ENCODE measurements around the gene MYL12A.

MYL12A gene

DNA sequence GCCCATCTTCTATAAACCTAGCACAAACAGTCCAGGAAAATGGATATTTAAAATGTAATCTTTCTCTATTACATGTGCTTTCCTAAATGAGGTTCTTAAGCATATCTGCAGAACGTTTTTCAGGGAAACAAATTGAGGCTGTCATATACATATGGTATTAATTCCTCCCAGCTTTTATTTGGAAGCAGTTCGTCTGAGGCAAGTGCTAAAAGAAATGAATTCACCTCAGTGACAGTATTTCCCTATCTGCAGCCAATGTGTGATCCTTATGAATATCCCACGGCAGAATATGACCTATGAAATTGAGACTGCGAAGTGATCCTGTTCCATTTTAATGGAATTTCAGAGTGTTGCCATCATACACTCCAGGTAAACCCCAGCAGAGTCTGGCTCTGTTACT is 34.9 kb upstream of the MYL12A start:
- TF ChIP-seq, protein P1, sequence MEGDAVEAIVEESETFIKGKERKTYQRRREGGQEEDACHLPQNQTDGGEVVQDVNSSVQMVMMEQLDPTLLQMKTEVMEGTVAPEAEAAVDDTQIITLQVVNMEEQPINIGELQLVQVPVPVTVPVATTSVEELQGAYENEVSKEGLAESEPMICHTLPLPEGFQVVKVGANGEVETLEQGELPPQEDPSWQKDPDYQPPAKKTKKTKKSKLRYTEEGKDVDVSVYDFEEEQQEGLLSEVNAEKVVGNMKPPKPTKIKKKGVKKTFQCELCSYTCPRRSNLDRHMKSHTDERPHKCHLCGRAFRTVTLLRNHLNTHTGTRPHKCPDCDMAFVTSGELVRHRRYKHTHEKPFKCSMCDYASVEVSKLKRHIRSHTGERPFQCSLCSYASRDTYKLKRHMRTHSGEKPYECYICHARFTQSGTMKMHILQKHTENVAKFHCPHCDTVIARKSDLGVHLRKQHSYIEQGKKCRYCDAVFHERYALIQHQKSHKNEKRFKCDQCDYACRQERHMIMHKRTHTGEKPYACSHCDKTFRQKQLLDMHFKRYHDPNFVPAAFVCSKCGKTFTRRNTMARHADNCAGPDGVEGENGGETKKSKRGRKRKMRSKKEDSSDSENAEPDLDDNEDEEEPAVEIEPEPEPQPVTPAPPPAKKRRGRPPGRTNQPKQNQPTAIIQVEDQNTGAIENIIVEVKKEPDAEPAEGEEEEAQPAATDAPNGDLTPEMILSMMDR (IDR thresholded peaks at IDR 0.05; ENCODE audit: low read depth, low read length), result no peak
- no peak for DNase-seq (ENCODE audit: extremely low read depth, low read depth)

DNA sequence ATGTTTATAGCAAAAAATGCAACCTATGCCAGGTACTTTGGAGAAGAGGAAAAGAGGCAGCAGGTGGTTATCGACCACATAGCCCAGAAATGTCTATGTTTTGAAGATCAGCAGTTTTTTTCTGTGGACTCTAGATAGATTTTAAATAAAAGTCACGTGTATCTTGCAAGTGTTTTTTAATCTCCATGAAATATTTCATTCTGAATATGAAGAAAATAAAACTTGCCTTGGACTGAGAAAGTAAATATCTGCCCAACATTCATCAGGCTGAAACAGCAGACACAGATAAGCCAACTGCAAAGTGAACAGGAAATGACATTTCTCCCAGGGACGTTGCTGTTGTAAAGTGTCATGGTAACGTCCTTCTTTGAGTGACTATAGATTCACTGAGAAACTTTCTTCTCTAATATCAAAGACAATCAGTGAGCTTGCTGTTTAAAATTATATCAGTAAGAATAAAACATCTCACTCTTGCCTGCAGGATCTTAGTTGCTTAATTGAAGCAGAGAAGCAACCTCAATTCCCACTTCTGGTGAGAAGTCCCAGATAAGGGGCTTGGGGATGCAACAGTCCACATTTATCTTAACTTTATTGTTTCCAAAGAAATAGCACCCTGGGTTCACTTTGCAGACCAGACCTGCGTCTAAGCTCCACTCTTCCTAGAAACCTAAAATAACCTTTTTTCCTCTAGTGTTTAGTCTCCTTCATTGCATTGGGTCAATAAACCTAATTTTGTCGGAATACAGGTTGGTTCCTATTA is 34.1 kb upstream of the MYL12A start:
- TF ChIP-seq, protein P1 (IDR thresholded peaks at IDR 0.05; ENCODE audit: low read depth, low read length), result no peak
- DNase-seq (ENCODE audit: extremely low read depth, low read depth), result no peak

- TF ChIP-seq, protein P1 (IDR thresholded peaks at IDR 0.05; ENCODE audit: low read depth, low read length), result no peak
- DNase-seq (ENCODE audit: extremely low read depth, low read depth), result no peak
Measured at GRCh38 chr18:3214855-3215637, 32.6 kb upstream of the MYL12A start.

- TF ChIP-seq, protein P1 (IDR thresholded peaks at IDR 0.05; ENCODE audit: low read depth, low read length), result no peak
- DNase-seq (ENCODE audit: extremely low read depth, low read depth), result no peak
Measured at GRCh38 chr18:3216987-3217386, 30.6 kb upstream of the MYL12A start.

DNA sequence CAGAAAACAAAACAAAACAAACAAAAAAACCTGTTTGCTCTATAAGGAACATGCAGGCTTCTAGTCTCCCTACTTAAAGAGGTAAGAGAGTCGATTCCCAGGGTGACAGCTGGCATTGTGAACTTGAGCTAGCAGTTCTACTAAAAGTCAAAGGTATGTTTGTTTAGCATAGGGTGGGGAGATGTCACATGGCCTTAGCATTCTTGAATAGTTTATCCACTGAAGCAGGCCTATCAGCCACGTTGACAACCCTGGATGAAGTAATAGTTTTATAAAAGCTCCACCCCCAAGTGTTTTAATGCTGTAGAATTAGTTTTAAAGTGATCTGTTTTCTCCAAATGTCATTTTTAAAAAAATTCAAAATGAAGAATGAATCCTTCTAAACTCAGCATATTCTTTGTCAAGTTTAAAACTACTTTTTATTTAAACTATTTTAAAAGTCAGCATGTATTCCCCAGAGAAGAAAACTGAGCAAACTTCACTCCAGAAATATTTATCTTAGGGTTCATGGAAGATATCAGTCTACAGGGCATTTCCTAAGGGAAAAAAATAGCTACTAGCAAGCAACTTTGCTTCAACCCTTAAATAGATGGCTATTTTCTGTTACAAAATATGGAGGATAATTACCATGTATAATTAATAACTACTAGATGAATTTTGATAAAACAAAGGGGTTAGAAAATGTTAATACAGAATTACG is 29.5 kb upstream of the MYL12A start:
- TF ChIP-seq, protein P1 (IDR thresholded peaks at IDR 0.05; ENCODE audit: low read depth, low read length), result no peak
- DNase-seq (ENCODE audit: extremely low read depth, low read depth), result no peak

GRCh38 chr18:3218819-3219218 is 28.8 kb upstream of the MYL12A start:
- no peak for DNase-seq (ENCODE audit: extremely low read depth, low read depth)
- TF ChIP-seq, protein P1 (IDR thresholded peaks at IDR 0.05; ENCODE audit: low read depth, low read length), result no peak

GRCh38 chr18:3219241-3219630 is 28.4 kb upstream of the MYL12A start:
- no peak for DNase-seq (ENCODE audit: extremely low read depth, low read depth)

More at GRCh38 chr18:3219241-3219630, 28.4 kb upstream of the MYL12A start:
- TF ChIP-seq, protein P1 (IDR thresholded peaks at IDR 0.05; ENCODE audit: low read depth, low read length), result no peak
